Chondrocyte (in vitro differentiated cells): ENCODE data around the gene B3GNT2. TPM values are rescaled to one million over a fixed set of nuclear protein-coding genes. Genes with fewer than 3 reads are reported as not detected.
A peak's percentile ranks its signal among the peaks of the same experiment; 100 is the strongest.
"Not testable (repeated sequence)": the region's sequence is repeated elsewhere in the genome, so short reads cannot be mapped to it uniquely, and the experiment has no call there.

Experiments
- DNase-seq: peaks from one replicate; pipeline ENCODE4 v3.0.0; 2021; ENCODE audit warnings: mixed read lengths, low spot score
- H3K27ac Mint-ChIP-seq: one replicate; pipeline ENCODE4 v1.8.0; 2021; ENCODE audit warnings: mild to moderate bottlenecking, moderate library complexity, mixed read lengths; ENCODE audit not compliant: unreplicated experiment
- H3K27me3 Mint-ChIP-seq: 2 replicates; pipeline ENCODE4 v1.8.0; 2021; ENCODE audit warnings: low read depth, mixed read lengths
- H3K36me3 Mint-ChIP-seq: 2 replicates; pipeline ENCODE4 v1.8.0; 2021; ENCODE audit warnings: low read depth, mixed read lengths
- H3K4me1 Mint-ChIP-seq: 2 replicates; pipeline ENCODE4 v1.8.0; 2021; ENCODE audit warnings: low read depth, mild to moderate bottlenecking, mixed read lengths
- H3K4me3 Mint-ChIP-seq: one replicate; pipeline ENCODE4 v1.8.0; 2021; ENCODE audit warnings: mild to moderate bottlenecking, moderate library complexity, mixed read lengths; ENCODE audit not compliant: unreplicated experiment
- H3K9me3 Mint-ChIP-seq: 2 replicates; pipeline ENCODE4 v1.8.0; 2021; ENCODE audit warnings: low read depth, mixed read lengths
- total RNA-seq: library from RNA; stranded (reverse); gene quantifications from 3 replicates; pipeline ENCODE4 v1.2.1, GENCODE V29; 2021
- TF ChIP-seq, protein P1 (sequence below): fragments of 200-600 bp; sonication (generic); IDR thresholded peaks from 2 replicates; pipeline ENCODE4 v1.5.0; 2021; ENCODE audit warnings: antibody characterized with exemption, mild to moderate bottlenecking, moderate library complexity

The B3GNT2 gene
- total RNA-seq, 1 donor from 2014 or later: 22.4 TPM

DNA sequence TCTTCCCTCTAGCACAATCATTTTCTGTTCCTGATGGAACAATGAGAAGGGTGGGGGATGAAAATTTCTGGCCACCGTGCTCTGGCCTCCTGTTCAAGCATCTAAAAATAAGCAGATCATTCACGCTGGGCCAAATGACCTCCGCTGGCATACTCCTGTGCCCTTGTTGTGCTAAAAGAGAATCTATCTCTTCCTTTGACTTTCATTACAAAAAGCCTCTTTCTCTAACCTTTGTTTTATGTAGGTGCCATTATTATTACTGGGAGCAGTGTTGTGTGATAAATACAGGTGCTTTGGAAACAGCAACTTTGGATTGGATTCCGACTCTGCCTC is 44.6 kb upstream of the B3GNT2 start:
- Mint-ChIP-seq H3K27ac (peak overlapping the region; percentile 9), H3K36me3 (peaks cover 1% of the 10 kb centered on the region), H3K4me3 (no peak overlapping the region), H3K27me3 (no peaks in the 10 kb centered on the region), H3K9me3 (peaks cover 7% of the 10 kb centered on the region), H3K4me1 (peaks cover 20% of the 10 kb centered on the region)
- TF ChIP-seq, protein P1, sequence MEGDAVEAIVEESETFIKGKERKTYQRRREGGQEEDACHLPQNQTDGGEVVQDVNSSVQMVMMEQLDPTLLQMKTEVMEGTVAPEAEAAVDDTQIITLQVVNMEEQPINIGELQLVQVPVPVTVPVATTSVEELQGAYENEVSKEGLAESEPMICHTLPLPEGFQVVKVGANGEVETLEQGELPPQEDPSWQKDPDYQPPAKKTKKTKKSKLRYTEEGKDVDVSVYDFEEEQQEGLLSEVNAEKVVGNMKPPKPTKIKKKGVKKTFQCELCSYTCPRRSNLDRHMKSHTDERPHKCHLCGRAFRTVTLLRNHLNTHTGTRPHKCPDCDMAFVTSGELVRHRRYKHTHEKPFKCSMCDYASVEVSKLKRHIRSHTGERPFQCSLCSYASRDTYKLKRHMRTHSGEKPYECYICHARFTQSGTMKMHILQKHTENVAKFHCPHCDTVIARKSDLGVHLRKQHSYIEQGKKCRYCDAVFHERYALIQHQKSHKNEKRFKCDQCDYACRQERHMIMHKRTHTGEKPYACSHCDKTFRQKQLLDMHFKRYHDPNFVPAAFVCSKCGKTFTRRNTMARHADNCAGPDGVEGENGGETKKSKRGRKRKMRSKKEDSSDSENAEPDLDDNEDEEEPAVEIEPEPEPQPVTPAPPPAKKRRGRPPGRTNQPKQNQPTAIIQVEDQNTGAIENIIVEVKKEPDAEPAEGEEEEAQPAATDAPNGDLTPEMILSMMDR: no peak
- no peak for DNase-seq

DNA sequence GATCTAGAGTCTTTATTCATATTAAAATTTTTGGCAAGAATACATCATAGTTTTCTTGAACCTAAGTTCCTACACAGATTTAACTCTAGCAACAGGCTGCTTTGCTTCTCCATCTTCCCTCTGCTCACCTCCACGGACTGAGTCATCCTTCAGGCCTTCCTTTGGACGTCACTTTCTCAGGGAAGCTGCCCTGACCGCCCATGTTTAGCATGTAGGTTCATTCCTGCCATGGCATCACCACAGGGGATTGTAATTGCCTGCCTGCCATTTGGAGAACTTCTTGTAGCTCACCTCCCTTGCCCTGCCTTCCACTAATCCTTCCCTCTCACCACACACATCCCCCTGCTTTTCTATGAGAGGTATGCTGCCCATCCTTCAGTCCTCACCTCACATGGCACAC is 43.9 kb upstream of the B3GNT2 start:
- TF ChIP-seq, protein P1: no peak
- DNase-seq: no peak
- Mint-ChIP-seq H3K27ac (no peak overlapping the region), H3K4me1 (peaks cover 20% of the 10 kb centered on the region), H3K4me3 (no peak overlapping the region), H3K36me3 (no peaks in the 10 kb centered on the region), H3K27me3 (no peaks in the 10 kb centered on the region), H3K9me3 (peaks cover 7% of the 10 kb centered on the region)

DNA sequence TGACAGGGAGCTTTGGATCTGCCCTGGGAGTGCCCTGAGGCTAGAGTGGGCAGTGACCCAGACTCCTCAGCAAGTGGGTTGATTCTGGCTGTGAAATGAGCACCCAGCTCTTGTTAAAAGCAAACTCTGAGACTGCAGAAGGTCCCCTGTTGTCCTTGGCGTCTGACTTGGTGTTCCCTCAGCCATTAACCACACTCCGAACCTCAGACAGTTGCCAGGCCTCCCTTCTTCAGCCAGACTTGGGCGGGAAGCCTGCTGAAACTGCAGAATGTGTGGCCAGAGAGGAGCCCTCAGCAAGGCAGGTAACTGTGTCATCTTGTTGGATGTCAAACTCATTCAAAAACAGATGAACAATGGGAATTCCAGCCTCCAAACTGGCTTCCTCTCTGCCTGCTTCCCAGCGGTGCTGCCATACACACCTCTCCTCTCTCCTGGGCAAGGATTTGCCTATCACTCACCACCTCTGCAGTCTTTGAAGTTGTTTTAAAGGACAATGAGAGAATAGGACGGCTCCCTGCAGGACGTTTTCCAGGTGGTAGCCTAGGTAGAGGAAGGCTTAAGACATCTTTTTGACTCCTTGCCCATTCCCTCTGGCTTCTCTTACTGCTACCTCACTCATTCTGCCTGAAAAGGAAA is 38.9 kb upstream of the B3GNT2 start:
- Mint-ChIP-seq H3K4me1 (peaks cover 9% of the 10 kb centered on the region), H3K4me3 (no peak overlapping the region), H3K27me3 (no peaks in the 10 kb centered on the region), H3K36me3 (no peaks in the 10 kb centered on the region), H3K27ac (no peak overlapping the region), H3K9me3 (peaks cover 7% of the 10 kb centered on the region)
- DNase-seq: no peak
- TF ChIP-seq, protein P1: no peak

DNA sequence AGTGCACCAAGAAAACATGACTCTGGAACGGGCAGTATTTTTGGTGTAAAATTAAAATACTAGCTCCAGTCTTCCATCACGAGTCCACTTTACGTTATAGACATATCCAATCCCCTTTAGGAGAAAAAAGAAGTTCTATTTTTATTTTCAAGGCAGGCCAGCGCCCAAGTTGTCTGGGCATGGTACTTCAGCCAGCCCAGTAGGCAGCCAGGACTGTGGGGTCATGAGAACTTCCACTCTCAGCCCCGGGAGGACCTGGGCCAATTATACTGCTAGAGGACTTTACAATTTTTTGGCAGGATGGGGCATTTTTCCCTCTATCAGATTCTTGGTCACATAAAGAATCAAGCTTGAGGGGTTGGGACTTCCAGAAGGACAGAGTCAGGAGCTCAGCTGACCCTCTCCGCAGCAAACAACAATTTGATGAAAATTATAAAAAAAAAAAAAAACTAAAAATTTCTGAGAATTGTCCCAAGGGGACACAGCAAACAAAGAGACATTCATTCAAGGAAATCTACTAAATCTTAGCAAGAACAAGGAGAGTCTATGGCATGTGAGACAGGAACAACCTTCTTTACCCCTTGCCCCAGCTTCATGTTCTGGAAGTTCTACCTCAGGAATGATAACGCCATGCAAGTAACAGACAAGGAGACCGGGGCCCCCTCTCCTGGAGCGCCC is 37.3 kb upstream of the B3GNT2 start:
- Mint-ChIP-seq H3K36me3 (no peaks in the 10 kb centered on the region), H3K9me3 (peaks cover 7% of the 10 kb centered on the region), H3K4me1 (peaks cover 6% of the 10 kb centered on the region), H3K27me3 (no peaks in the 10 kb centered on the region), H3K4me3 (no peak overlapping the region), H3K27ac (no peak overlapping the region)
- DNase-seq: no peak
- TF ChIP-seq, protein P1: no peak

DNA sequence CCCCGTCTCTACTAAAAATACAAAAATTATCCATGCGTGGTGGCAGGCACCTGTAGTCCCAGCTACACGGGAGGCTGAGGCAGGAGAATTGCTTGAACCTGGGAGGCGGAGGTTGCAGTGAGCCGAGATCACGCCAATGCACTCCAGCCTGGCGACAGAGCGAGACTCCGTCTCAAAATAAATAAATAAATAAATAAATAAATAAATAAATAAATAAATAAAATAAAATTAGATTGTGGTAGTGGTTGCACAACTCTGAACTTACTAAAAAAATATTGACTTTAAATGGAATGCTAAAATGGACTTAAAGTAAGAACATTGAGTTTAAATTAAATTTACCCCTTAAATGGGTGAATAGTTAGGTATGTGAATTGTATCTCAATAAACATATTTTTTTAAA is 35.2 kb upstream of the B3GNT2 start:
- not testable (repeated sequence) for H3K27me3 Mint-ChIP-seq, H3K4me1 Mint-ChIP-seq, H3K4me3 Mint-ChIP-seq, H3K36me3 Mint-ChIP-seq, DNase-seq, H3K9me3 Mint-ChIP-seq, H3K27ac Mint-ChIP-seq
